Stimulated activated CD4-positive, alpha-beta T cell treated with anti-CD3 and anti-CD28 coated beads, TNF-alpha, amount 100 ng/mL, for 1 hour (primary cell): ENCODE data around the gene ZBTB37.
"Not testable (repeated sequence)": the region's sequence is repeated elsewhere in the genome, so short reads cannot be mapped to it uniquely, and the experiment has no call there.

ENCODE experiments used
- DNase-seq, 3 donors: peaks; one replicate each; pipeline ENCODE4 v3.0.0-alpha.2; 2020; ENCODE audit warnings: low read depth in 3 of 3, low spot score in 1 of 3

Gene ZBTB37

DNA sequence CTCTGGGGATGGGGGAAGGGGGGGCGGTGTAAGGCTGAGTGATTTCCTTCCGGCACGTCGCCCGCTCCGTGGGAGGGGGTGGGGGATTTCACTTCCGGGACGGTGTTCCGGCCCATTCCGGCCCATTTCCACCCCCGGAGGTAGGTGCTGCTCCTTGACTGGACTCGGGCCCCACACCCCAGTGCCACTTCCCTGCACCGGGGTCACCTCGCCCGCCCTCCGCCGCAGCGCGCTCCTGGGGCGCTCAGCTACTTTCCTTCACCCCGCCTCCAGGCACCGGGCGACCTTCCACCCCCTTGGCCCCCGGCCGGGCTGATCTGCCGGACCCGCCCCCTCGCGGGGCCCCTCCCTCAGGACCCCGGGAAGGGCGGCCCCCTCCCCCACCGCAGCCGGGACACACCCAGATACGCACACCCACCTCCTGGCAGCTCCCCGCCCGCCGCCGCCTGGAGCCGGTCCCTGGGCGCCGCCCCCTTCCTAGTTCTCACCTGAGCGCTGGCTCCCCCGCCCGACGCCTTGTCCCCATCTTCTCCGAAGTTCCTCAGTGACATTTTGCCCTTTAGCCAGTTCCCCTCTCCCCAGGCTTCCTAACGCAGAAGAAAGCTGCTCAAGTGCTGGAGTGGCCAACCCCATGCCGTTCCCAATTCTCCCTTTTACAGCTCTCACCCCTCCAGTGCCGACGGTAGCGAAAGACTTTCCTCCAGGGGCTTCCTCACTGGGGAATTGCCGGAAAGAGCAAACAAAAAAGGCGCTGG lies at the start of gene ZBTB37:
TSS of gene ZBTB37 (plus strand) at position 115 of the 755 bp plus-strand sequence. CDS start 1,846 bp downstream, outside the sequence.
- DNase-seq = peak; percentile 78 to 88 (median 84)

GRCh38 chr1:173818459-173818858 lies 49.7 kb upstream of the ZBTB37 start:
- DNase-seq = no peak

DNA sequence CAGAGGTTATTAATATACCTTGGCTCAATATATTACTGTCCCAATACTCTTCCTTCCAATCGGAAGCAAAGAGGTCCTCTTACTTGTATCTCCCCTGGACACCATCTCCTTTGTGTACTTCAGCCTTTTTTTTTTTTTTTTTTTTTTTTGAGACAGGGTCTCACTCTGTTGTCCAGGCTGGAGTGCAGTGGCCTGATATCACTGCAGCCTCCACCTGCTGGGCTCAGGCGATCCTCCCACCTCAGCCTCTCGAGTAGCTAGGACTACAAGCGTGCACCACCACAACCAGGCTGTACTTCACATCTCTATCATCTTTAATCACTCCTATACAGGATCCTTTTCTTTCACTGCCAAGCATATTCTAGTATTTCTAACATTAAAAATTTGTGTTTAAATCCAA lies 46.5 kb upstream of the ZBTB37 start:
- no peak for DNase-seq

DNA sequence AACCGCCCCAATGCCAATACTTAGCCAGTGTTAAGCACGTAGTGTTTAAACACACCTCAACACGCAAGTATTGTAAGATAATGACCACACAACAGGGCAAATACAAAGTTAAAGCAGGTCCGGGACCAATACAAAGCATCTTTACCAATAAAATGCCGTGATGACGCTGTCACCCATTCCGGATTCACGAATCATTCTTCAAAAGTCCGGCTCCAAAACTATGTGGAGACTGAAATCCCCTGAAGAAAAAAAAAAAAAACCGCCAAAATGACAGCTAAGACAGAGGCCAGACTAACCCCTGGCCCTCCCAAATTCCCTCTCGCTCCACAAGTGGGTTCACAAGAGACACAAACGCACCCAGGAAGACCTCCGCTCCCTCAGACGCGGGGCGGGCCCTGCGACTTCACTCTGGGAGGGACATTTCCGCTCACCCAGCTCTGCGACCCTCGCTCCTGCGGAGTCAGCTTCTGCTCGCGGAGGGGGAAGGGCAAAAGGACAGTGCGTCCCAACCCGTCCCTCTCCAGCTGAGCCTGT lies 44.3 kb upstream of the ZBTB37 start:
- DNase-seq = no peak

DNA sequence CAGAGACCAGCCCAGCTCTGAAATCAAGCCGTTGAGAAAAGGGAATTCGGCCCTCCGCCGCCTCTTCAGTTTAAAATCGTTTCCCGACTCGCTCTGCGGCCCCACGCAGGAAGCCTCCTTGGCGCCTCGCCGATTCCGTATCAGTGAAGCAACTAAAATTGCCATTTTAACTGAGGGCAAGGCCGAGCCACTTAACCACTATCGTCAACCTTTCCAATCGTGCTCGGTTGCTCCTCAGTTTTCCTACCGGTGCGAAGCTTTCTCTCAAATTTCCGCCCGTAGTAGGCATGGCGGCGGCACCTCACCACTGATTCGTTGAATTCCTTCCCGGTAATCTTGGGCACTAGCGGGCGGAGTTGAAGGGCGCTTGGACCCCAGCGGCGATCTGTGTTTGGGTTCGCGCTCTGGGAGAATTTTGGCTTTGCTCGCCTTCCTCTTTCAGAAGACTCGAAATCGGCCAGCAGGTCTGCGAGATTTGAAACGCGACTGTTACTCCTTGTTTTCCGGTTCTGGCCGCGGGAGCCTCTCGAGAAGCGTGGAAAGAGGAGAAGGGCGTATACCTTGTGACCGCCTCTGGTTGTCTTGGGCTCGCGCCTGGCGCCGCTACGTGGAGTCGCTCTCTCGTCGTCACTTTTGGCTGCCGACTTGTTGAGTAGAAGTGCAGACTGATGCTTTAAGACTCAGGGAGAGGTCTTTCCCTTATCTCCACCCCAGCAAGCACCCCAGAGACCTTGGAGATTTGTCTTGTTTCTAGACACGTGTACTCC lies 43.7 kb upstream of the ZBTB37 start, which contains the start of the genes CENPL and DARS2:
TSS of gene CENPL (minus strand) at position 569 of the 767 bp plus-strand sequence. CDS start 13,584 bp downstream, outside the sequence.
TSS of gene DARS2 (plus strand) at position 359 of the 767 bp plus-strand sequence. CDS start 557 bp downstream, outside the sequence.
- peak; percentile 73 to 76 (median 76) for DNase-seq

DNA sequence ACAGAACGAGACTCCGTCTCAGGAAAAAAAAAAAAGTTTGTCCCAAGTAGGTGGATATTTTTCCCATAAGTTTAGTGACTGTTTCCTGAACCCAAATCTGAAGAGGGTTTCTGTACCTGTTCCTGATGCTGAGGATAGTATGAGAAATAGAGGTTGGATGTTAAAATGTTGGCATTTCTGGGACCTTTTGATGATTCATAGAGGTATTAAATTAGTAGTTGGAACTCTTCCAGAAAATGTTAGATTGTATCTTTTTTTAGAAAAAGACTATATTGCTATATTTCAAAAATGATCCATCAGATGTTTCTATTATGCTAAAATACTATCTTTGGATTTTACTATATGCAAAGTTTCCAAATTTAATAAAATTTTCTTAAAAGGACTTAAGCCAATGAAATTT lies 40.6 kb upstream of the ZBTB37 start:
- no peak for DNase-seq

- DNase-seq = no peak
These were observed 35.4 kb upstream of the ZBTB37 start for GRCh38 chr1:173832748-173833147.

- no peak for DNase-seq
These were observed 16.1 kb upstream of the ZBTB37 start for GRCh38 chr1:173852105-173852504.

DNA sequence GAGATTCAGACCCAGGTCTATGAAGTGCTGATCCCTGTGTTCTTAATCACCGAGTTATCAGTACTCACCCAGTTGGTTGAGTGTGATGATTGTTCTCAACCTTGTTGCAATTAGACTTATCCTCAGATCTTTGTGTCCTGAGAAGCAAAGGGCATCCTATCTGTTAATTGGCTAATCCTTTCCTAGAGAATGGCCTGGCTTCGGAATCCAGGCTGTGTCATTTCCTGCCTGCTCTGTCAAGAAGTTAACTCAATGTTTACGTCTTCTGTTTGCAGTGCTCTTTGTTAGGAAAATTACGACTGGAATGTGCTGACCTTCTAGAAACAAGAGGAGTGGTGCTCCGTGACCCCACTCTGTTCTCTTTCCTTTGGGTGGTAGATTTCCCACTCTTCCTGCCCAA lies 15.1 kb upstream of the ZBTB37 start:
- no peak for DNase-seq

DNA sequence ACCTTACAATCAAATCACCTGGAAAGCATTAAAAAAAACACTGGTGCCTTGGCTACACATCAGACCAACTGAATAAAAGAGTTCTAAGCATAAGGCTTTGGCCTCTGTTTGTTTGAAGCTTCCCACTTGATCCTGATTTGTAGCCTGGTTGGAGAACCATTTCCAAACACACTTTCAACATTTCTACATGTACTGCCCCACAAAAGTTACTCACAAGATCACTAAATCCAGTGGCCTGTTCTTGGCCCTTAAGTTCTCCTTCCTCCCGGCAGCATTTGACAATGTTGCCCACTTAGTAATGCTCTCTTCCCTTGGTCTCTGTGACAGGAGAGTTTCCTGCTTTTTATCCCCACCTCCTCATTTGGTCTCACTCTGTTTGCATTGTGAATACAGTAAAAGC lies 12.2 kb upstream of the ZBTB37 start:
- DNase-seq = no peak

GRCh38 chr1:173856903-173857302 lies 11.3 kb upstream of the ZBTB37 start:
- no peak for DNase-seq

DNA sequence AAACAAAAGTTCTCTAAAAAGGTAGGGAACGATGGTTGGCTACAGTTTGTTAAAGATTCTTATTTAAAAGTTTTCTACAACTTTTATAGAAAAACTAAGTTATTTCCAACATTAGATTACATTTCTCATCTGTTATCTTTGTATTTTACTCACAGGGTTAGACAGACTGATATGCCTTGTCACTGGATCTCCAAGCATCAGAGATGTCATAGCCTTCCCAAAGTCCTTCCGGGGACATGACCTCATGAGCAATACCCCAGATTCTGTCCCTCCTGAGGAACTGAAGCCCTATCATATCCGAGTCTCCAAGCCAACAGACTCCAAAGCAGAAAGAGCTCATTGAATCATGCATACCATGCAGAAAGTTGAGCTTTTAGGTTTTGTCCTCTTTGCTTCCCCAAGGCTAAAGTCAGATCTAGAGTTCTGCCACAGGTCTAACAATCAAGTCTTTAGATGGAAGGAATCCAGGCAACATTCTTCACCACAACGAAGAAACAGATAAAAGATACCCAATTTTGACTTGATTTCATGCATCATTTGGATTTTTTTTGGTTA lies 10.7 kb upstream of the ZBTB37 start:
- DNase-seq = no peak

- not testable (repeated sequence) for DNase-seq
These were observed 8.6 kb upstream of the ZBTB37 start for GRCh38 chr1:173859547-173859946.

- no peak for DNase-seq
These were observed 8.1 kb upstream of the ZBTB37 start for GRCh38 chr1:173860065-173860464.

DNA sequence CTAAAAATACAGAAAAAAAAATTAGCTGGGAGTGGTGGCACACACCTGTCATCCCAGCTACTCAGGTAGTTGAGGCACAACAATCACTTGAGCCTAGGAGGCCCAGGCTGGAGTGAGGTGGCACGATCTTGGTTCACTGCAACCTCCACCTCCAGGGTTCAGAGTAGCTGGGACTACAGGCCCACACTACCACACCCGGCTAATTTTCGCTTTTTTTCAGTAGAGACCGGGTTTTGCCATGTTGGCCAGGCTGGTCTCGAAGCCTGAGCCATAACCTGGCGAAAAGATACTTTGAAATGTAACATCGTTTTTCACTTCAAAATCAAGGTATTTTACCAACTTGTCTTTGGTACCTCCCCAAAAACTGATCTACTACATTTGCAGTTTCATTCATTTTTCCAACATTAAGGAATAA lies 6.4 kb upstream of the ZBTB37 start:
- no peak for DNase-seq

DNA sequence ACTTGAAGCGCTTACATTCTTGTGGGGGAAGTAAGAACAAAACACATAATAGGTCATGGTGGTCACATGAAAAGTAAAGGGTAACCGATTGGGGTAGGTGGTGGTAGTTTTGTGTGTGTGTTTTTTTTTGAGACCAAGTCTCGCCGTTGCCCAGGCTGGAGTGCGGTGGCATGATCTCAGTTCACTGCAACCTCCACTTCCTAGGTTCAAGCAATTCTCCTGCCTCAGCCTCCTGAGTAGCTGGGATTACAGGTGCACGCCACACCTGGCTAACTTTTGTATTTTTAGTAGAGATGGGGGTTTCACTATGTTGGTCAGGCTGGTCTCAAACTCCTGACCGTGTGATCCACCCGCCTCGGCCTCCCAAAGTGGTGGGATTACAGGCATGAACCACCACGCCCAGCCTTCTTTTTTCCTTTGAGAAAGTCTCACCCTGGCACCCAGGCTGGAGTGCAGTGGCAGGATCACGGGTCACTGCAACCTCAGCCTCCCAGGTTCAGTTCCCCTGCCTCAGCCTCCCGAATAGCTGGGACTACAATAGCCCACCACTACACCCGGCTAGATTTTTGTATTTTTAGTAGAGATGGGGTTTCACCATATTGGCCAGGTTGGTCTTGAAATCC lies 5.9 kb upstream of the ZBTB37 start:
- DNase-seq = not testable (repeated sequence)

GRCh38 chr1:173862769-173863223 lies 5.4 kb upstream of the ZBTB37 start:
- no peak for DNase-seq

GRCh38 chr1:173863224-173864161 lies 4.7 kb upstream of the ZBTB37 start:
- no peak for DNase-seq

DNA sequence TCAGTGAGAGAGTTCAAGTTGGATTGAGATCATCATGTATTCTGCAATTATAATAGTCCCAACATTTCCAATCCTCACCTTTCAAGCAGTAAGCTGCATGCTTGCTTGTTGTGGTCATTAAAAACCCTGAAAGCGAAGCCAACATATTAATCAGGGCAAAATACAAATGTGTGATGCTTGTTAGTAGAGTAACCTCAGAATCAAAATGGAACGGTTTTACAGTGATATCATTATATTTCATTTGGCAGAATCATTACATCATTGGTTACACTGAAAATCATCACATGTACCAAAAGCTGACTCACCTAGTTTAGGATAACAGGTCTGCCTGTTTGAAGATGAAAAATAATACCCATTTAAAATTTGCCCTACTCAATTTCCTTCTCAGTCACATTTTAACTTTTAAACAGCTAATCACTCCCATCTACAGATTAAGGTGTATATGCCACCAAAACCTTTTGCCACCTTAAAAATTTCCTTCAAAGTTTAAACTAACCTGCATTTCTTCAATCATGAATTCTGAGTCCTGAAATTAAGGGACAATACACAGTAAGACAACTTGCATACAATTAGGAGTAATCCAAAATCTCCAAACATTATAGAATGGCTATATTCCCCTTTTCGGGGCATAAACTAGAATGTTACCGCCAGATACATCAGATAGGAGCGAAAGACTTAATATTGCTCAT lies 3.9 kb upstream of the ZBTB37 start:
- DNase-seq = no peak
